Ishikawa (cell line): ENCODE measurements around the gene NT5DC1.

Experiments
- CEBPB ChIP-seq: IDR thresholded peaks from 2 replicates; pipeline ENCODE4 v1.6.1; 2012
- CREB1 ChIP-seq: IDR thresholded peaks from 2 replicates; pipeline ENCODE4 v1.6.1; 2012; ENCODE audit warnings: low read depth
- EGR1 ChIP-seq: IDR thresholded peaks from 2 replicates; pipeline ENCODE4 v1.6.1; 2012
- EP300 ChIP-seq: IDR thresholded peaks from 2 replicates; pipeline ENCODE4 v1.6.1; 2012; ENCODE audit warnings: borderline replicate concordance
- FOXM1 ChIP-seq: IDR thresholded peaks from 2 replicates; pipeline ENCODE4 v1.6.1; 2012; ENCODE audit warnings: low read depth, borderline replicate concordance
- MAX ChIP-seq: IDR thresholded peaks from 2 replicates; pipeline ENCODE4 v1.6.1; 2012
- NFIC ChIP-seq: IDR thresholded peaks from 2 replicates; pipeline ENCODE4 v1.6.1; 2012
- RAD21 ChIP-seq: IDR thresholded peaks from 2 replicates; pipeline ENCODE4 v1.6.1; 2012; ENCODE audit warnings: low read depth
- TAF1 ChIP-seq: IDR thresholded peaks from 2 replicates; pipeline ENCODE4 v1.6.1; 2012; ENCODE audit warnings: low read depth, mild to moderate bottlenecking
- TCF12 ChIP-seq: IDR thresholded peaks from 2 replicates; pipeline ENCODE4 v1.6.1; 2012; ENCODE audit warnings: low read depth
- TEAD4 ChIP-seq: IDR thresholded peaks from 2 replicates; pipeline ENCODE4 v1.6.1; 2012
- USF1 ChIP-seq: IDR thresholded peaks from 2 replicates; pipeline ENCODE4 v1.6.1; 2012
- YY1 ChIP-seq: IDR thresholded peaks from 2 replicates; pipeline ENCODE4 v1.6.1; 2012; ENCODE audit warnings: low read depth
- ZBTB7A ChIP-seq: IDR thresholded peaks from 2 replicates; pipeline ENCODE4 v1.6.1; 2012; ENCODE audit warnings: low read depth
- TF ChIP-seq, protein P1 (sequence below): IDR thresholded peaks from 2 replicates; pipeline ENCODE4 v1.6.1; 2012; ENCODE audit warnings: low read depth, mild to moderate bottlenecking

Gene NT5DC1

GRCh38 chr6:116106146-116106545 is 5.5 kb downstream of the NT5DC1 start:
- TF ChIP-seq FOXM1 (no peak), RAD21 (no peak), TCF12 (no peak), TEAD4 (no peak), USF1 (no peak), MAX (no peak), CREB1 (no peak), YY1 (no peak), EP300 (no peak), EGR1 (no peak), CEBPB (no peak), NFIC (no peak), TAF1 (no peak), ZBTB7A (no peak)
- TF ChIP-seq, protein P1, sequence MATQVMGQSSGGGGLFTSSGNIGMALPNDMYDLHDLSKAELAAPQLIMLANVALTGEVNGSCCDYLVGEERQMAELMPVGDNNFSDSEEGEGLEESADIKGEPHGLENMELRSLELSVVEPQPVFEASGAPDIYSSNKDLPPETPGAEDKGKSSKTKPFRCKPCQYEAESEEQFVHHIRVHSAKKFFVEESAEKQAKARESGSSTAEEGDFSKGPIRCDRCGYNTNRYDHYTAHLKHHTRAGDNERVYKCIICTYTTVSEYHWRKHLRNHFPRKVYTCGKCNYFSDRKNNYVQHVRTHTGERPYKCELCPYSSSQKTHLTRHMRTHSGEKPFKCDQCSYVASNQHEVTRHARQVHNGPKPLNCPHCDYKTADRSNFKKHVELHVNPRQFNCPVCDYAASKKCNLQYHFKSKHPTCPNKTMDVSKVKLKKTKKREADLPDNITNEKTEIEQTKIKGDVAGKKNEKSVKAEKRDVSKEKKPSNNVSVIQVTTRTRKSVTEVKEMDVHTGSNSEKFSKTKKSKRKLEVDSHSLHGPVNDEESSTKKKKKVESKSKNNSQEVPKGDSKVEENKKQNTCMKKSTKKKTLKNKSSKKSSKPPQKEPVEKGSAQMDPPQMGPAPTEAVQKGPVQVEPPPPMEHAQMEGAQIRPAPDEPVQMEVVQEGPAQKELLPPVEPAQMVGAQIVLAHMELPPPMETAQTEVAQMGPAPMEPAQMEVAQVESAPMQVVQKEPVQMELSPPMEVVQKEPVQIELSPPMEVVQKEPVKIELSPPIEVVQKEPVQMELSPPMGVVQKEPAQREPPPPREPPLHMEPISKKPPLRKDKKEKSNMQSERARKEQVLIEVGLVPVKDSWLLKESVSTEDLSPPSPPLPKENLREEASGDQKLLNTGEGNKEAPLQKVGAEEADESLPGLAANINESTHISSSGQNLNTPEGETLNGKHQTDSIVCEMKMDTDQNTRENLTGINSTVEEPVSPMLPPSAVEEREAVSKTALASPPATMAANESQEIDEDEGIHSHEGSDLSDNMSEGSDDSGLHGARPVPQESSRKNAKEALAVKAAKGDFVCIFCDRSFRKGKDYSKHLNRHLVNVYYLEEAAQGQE = no peak

GRCh38 chr6:116108836-116109235 is 8.2 kb downstream of the NT5DC1 start:
- no peak for TF ChIP-seq USF1
- TF ChIP-seq TEAD4 = no peak
- no peak for TF ChIP-seq FOXM1
- no peak for TF ChIP-seq NFIC
- TF ChIP-seq EP300 = no peak
- TF ChIP-seq RAD21 = no peak
- TF ChIP-seq MAX = no peak
- no peak for TF ChIP-seq EGR1
- TF ChIP-seq CEBPB = no peak
- no peak for TF ChIP-seq ZBTB7A
- TF ChIP-seq TCF12 = no peak
- no peak for TF ChIP-seq CREB1
- TF ChIP-seq YY1 = no peak
- TF ChIP-seq, protein P1 = no peak

DNA sequence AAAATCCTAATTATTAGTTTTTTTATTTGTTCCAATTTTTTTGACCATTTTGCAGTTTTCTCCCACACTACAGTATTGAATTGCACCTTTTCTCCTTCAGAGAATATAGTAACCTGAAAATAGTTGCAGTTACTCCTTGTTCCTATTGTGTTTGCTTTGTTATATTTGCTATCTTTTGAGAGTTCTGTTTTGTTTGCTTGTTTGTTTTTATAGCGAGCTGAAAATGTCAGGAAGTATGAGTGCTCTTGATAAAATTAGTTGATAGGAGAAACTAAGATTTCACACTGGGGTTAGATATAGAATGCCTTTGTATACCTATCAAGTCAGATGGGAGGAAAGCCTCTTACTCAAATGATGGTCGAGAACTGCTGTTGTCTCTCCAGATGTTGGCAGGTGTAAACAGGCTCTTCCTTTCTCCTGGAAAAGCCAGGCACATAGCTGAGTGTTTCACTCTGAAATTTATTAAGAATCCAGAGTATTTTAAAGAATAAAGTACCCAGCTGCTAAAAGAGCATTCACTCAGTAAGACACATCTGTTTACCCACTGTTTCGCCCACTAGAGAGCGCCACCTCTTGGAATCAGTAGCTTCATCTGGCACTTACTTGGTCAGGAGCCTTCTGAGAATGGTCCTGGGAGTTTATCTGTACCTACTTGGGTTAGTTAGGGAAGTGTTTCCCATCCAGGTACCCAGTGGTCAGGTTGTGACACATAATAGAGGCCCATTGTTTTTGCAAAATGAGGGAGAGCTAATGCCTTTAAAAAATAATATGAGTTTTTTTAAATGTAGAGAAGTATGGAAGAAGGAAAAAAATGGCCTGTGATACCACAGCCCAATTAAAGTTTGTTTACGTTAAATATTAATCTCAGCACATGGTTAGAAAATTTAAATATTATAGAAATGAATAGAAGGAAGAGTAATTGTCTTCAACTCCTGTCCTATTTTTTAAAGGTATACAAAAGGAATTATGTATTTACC is 11.2 kb downstream of the NT5DC1 start:
- peak; percentile 37 for TF ChIP-seq RAD21
- TF ChIP-seq ZBTB7A = no peak

DNA sequence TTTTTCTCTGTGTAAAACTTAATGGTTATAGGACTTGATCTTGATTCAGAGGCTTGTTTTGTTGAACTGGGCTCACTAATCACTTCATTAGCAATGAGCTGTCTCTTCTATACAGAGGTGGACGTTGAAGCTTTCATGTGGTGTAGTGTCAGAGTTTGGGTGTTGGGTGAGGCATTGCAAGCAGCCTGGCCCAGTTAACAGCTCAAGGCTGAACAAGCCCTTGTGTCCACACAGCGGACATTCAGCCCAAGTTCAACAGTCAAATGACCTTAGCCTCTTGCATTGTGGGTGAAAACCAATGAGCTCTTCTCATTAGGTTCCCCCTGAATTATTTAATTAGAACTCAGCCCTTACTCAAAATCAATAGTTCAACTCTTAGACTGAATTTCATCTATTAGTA is 12.7 kb downstream of the NT5DC1 start:
- TF ChIP-seq FOXM1 (no peak), NFIC (no peak), MAX (no peak), TAF1 (no peak), CEBPB (no peak), ZBTB7A (no peak), USF1 (no peak), EGR1 (no peak), TEAD4 (no peak), CREB1 (no peak), RAD21 (no peak), EP300 (no peak), TCF12 (no peak), YY1 (no peak)
- TF ChIP-seq, protein P1 = no peak
